HG03439 (cell line): ENCODE data around the gene OGFRL1.

Experiments
- ATAC-seq: cut with Tn5 transposase; IDR thresholded peaks from one replicate; pipeline ENCODE4 v1.9.1; 2021; ENCODE audit warnings: mild to moderate bottlenecking, moderate library complexity; ENCODE audit not compliant: unreplicated experiment

OGFRL1 gene

GRCh38 chr6:71333050-71333449 lies 44.4 kb downstream of the OGFRL1 start:
- no peak for ATAC-seq

GRCh38 chr6:71333697-71334096 lies 45.1 kb downstream of the OGFRL1 start:
- ATAC-seq, result no peak

GRCh38 chr6:71334768-71335167 lies 46.2 kb downstream of the OGFRL1 start:
- no peak for ATAC-seq

GRCh38 chr6:71335544-71335943 lies 46.9 kb downstream of the OGFRL1 start:
- ATAC-seq, result no peak

GRCh38 chr6:71336901-71337300 lies 48.3 kb downstream of the OGFRL1 start:
- ATAC-seq, result no peak

GRCh38 chr6:71338540-71339316 lies 50.1 kb downstream of the OGFRL1 start:
- no peak for ATAC-seq

- no peak for ATAC-seq
Observed at GRCh38 chr6:71342772-71343171, 54.2 kb downstream of the OGFRL1 start.

GRCh38 chr6:71345476-71346333 lies 57.1 kb downstream of the OGFRL1 start:
- no peak for ATAC-seq

GRCh38 chr6:71346334-71346694 lies 57.7 kb downstream of the OGFRL1 start:
- ATAC-seq, result no peak

GRCh38 chr6:71347119-71347518 lies 58.5 kb downstream of the OGFRL1 start:
- no peak for ATAC-seq

GRCh38 chr6:71349395-71349794 lies 60.8 kb downstream of the OGFRL1 start:
- ATAC-seq, result no peak

- ATAC-seq, result no peak
Observed at GRCh38 chr6:71349976-71350615, 61.5 kb downstream of the OGFRL1 start.

- ATAC-seq, result no peak
Observed at GRCh38 chr6:71351190-71351589, 62.6 kb downstream of the OGFRL1 start.
